Stimulated activated CD8-positive, alpha-beta memory T cell treated with anti-CD3 and anti-CD28 coated beads, Interleukin-4, amount 100 ng/mL, for 1 hour (primary cell): ENCODE measurements around the gene UNC13B.

Source experiments
- DNase-seq, 2 donors: peaks; one replicate each; pipeline ENCODE4 v3.0.0-alpha.2; 2020; ENCODE audit warnings: low read depth in 2 of 2, low spot score in 1 of 2

UNC13B gene

DNA sequence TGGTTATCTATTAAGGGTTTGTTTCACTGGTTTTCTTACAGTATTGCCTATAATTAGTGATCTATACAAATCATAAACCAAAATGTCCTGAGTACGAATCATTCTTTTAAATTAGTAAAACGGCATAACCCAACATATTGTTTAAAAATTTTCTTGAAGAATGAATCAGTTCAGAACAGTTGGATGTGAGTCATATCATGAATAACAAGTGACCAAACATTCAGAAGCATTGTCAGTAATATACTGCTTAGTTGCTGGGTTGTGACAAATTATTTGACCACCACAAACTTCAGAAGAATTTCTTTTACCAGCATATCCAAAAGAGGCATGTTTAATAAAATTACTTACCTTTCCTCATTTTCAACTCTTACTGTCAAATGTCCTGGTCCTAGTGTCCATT lies 111.2 kb downstream of the UNC13B start:
- no peak for DNase-seq

DNA sequence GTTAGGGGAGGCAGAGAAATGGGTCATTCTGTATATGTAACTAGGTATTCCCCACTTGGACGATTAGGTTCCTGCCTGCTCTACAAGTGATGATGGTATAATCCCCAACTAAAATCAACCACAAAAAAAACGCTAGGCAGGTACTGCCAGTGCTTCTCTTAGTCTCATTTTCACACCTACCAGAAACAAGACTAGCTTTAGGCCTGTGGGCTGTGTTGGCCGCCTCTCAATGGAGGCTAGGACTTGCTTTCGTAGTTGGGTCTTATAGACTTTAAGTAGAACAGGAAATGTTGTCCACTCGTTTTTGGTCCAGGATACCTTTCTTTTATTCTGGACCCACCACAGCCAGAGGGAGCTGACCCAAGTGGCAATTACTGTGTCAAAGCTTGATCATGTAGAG lies 111.8 kb downstream of the UNC13B start:
- no peak for DNase-seq

DNA sequence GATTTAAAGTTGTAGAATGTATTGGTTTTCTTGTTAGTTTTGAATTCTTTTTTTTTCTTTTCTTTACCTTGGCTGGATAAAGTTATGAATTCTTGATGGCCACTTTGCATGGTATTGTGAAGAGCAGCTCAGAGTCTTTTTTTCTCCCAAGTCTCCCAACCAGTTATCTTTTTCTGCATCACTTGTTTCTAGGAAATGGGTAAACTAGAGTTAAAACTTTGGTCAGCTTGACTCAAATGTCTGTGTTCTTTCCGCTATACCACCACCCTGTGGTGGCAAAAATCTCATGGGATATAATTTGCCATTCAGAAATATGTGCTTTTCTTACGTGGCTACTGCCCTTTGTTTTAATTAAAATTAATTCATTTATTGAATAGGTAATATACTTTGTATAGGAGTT lies 113.2 kb downstream of the UNC13B start:
- DNase-seq, result no peak

DNA sequence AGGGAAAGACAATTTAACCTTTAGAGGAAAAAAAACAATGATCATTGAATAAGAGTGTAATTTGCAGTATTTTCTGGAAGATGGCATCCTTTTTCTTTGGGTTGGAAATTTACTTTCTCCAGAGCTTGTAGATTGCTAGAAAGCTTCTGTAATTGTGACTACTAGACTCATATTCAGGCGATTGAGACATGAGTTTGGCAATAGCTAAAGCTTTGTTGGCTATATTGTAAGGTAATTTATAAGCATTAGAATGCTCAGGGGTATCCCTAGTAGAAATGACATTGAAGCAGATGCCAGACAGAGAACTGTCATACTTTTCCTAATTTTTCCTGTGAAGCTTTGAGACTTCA lies 115.3 kb downstream of the UNC13B start:
- DNase-seq, result no peak

DNA sequence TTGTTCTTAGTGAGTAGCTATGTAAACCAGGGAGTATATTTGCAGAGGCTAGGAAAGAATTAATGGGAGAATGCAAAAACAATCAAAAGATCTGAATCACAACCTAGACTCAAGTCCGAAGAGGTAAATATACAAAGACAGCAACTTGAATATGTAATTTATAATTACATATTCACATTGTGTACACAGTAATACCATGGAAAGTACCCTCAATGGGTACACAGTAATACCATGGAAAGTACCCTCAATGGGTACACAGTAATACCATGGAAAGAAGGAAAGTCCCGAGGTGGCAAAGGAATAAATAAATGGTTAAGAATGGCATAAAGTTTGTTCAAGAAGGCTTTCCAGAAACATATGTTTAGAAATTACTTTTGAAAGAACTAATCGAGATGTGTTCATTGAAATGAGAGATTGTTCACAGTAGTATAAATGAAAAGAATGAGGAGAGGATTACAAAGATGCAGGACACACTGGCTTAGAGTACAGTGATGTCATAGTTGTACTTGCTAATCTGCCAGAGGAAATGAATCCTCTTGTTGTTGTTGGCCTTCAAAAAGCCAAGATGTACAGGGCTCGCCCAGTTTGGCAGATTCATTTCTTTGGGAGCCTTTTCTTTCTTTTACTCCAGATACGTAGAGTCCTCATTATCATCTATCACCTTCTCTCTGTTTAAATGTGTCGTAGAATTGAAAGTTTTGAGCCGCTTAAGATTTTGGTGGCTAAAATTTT lies 116.0 kb downstream of the UNC13B start:
- DNase-seq, result no peak

DNA sequence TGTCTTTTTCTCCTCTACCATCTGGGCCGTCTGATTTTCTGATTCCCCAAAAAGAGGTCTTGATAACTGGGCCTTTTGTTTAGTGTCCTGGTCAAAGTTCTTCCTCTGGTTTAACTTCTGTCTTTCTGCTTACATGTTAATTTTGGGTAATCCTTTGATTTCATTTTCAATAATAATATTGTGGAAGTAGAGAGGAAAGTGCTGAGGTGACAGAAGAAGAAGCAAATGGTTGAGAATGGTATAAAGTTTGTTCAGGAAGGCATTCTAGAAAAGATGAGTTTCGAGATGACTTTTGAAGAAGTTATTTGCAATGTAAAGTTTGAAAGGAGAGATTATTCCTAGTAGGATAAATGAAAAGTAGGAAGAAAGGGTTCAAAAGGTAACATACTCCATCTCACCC lies 118.1 kb downstream of the UNC13B start:
- DNase-seq, result no peak

DNA sequence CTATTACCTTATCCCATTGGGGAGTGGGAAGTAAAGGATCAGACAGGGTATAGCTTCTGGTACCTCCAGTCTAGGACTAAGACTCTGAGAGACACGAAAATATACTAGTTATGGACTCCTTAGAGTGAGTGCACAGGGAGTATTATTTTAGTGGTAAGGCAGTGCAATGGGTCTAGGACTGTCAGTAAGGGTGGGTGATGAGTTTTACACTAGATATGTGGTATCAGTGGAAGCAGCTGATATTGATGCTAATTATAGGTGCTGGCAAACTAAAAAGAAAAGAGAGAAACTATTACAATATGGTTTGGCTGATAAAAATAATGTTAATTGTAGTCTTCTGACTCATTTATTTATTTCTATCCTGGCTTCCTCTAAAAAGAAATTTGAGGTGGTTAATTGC lies 118.6 kb downstream of the UNC13B start:
- DNase-seq, result no peak

DNA sequence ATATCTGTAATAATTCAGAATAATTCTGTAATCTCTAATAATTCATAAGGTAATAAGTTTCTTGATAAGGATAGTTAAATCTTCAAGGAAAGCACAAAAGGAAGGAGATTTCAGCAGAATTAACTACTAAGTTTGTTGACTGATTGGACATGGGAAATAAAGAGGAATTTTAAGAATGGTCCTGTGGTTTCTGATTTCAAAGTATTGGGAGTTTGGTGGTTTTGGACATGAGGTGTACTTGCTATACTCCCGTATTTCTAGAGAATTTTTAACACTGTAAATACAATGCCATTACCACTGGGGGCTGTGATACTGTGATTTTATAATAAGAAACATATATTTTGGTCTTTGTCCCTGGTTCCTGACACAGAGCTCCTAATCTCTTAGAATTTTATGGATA lies 123.9 kb downstream of the UNC13B start:
- no peak for DNase-seq

DNA sequence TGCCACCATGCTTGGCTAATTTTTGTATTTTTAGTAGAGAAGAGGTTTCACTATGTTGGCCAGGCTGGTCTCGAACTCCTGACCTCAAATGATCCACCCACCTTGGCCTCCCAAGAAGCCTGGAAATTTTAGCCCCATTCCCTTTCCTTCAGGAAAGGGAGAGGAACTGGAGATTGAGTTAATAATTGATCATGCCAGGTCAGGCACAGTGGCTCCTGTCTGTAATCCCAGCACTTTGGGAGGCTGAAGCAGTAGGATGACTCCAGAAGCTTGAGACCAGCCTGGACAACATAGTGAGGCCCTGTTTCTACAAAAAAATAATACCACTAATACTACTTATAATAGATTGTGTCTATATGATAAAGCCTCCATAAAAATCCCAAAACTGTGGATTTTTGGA lies 124.6 kb downstream of the UNC13B start:
- DNase-seq, result no peak

DNA sequence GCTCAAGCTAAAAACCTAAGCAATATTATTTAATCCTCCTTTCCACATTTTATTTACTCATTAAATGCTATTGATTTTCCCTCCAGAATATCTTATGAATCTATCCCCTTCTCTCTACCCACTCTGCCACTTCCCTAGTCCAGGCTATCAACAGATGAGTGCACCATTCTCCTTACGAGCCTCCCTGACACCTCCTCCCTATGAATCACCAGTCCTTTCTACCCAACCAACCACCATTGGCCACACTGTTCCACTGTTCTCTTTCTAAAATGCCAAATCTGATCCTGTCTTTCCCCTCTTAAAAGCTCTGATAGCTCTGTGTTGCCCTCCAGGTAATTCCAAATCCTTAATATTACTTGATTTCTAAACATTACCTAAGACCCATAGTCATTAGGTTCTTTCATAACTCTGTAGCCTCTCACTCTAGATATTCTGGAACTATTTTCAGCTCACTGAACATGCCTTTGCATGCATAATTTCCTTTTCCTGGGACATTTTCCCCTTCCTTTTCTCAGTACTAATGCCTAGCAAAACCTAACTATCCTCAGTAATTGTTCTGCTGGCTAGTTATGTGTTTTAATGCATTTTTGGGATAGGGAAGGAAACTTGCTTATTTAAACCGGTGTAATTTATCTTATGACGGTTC lies 126.3 kb downstream of the UNC13B start:
- DNase-seq, result no peak

DNA sequence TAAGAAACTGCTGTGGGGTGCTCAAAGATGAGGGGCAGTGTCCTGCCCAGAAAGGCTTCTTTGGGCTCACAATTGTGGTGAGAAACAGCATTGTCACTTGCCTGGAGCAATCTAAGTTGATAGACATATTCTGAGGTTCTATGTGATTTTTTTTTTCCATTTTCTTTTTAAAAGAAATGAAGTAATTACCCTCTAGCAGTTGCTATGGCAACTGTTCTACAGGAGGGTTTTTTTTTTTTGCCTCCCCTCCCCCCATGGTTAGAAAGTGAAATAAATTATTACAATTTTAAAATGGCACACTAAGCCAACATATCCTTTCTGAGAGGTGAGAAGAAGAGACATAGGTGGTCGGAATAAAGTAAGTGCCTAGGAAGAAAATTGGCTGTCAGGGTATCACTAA lies 127.0 kb downstream of the UNC13B start:
- no peak for DNase-seq

DNA sequence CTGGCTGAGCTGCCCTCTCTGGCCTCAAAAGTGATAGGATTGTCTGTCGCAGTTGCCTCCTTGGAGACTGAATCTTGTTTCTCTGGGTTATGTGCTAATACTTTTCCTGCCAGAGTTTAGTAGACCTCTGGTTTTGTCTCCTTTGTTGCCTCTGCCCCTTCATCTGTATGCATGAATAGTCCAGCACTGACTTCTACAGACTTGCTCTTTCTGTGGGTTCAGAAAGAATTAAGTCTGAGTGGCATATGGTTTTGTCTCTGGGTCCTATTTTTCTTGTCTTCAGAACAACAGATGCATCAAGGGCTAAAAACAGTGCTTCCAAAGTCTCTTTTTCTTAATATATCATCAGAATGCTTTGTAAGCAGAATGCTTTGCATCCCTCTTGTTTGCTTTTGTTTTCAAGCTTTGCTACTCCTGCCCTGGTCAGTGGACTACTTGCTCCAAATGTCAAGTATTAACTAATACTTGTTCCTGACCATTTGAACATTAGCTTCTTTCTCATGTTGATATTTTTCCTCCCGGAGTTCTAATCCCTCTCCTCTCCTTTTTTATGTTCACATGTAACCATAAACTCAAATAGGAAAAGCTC lies 131.7 kb downstream of the UNC13B start:
- DNase-seq, result no peak

DNA sequence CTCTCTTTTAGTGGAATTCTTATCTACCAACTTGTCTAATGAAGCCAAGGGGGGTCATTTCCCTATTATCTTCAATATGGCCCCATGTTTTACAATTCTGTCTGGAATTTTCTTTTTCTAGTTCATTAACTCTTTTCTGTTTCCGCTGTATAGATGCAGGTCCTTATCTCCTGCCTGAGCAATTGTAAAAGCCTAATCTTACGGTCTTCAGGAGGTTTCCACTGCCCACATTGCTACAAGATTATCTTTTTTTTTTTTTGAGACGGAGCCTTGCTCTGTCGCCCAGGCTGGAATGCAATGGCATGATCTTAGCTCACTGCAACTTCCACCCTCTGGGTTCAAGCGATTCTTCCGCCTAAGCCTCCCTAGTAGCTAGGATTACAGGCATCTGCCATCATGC lies 132.3 kb downstream of the UNC13B start:
- DNase-seq, result no peak

DNA sequence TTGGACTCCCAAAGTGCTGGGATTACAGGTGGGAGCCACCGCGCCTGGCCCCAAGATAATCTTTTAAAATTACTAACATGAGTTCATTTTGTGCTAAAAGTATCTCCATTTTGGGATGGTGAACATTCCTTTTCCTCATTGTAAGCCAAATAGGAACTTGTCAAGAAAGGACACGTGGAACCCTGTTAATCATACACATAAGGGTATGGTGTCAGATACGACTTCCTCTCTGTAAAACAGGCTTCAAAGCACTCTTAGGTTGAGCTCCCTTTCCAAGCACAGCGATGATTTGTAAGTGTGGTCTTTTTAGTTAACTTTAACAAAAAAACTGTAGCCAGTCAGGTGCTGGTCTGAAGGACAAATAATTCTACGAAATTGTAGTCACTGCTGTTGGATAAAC lies 132.7 kb downstream of the UNC13B start:
- no peak for DNase-seq

DNA sequence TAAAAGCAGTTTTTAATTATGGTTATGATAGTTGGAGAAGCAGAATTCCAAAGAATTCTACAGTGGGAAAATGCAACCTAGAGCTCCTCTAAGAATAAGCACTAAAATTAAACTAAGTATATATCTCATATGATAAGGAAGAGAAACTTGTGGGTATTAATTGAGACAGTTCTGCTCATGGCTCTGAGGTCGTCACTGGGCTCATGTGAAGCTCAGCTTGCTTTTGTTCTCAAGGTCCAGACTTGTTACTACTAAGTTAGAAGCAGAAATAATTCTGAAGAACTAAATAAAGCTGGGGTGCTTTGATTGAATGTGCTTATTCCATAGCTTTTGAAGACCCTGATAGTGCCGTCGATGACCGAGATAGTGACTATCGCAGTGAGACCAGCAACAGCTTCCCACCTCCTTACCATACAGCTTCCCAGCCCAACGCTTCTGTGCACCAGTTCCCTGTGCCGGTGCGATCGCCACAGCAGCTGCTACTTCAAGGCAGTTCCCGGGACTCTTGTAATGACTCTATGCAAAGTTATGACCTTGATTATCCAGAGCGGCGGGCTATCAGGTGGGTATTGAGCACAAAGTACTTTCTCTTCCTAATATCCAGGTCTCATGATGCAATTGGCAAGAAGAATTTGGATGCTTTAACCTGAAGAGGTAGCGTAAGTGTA lies 133.7 kb downstream of the UNC13B start:
- DNase-seq, result no peak

DNA sequence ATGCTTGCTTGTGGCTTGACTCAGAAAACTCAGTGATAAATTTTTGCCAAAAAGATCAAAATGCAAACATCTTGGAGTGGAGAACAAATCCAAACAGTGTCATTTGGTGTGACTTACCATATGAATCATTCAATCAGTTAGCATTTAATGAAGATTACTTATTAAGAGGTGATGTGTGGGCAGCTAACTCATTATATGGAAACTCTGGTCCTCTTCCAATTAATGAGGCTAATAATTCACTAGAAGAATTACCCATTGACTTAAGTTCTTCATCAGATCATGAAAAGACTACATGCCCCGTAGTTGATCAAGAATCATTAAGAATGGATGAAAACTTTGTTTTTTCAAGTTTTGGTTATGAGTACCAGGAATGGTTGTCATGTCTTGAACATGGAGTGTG lies 141.8 kb downstream of the UNC13B start:
- DNase-seq, result no peak

DNA sequence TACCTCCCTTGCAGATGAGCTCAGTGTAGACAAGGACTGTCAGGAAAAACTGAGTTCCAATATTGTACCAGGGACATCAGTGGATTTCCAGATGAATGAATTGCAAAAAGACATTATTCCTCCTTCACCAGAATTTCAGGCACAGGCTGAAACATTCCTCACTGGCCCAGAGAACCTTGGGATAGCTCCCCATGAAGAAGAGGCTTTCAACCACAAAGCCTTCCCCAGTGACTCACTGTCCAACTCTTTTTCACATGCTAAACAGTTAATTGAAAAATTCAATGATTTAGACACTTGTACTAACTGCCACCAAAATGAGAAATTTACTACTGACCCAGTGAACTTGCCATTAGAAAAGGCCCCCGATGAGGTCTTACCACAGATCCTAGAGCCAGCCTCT lies 144.5 kb downstream of the UNC13B start:
- no peak for DNase-seq

DNA sequence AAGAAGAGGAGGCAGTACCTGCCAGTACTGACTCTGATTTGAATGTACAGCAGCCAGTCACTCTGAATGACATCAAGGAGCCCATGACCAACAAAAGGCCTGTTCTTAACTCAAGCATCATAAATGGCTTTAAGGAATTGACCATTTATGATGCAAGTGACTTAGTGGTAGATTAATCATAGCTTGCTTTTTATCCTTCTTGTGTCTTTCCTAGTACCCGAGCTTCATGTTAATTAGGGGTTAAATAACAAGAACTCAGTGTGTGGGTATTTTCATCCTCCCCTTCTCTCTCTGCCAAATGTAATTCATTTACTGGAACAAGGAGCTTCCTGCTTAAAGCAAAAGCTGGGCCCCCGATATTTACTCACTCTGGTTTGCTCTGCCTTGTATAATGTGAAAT lies 146.5 kb downstream of the UNC13B start:
- DNase-seq, result no peak

DNA sequence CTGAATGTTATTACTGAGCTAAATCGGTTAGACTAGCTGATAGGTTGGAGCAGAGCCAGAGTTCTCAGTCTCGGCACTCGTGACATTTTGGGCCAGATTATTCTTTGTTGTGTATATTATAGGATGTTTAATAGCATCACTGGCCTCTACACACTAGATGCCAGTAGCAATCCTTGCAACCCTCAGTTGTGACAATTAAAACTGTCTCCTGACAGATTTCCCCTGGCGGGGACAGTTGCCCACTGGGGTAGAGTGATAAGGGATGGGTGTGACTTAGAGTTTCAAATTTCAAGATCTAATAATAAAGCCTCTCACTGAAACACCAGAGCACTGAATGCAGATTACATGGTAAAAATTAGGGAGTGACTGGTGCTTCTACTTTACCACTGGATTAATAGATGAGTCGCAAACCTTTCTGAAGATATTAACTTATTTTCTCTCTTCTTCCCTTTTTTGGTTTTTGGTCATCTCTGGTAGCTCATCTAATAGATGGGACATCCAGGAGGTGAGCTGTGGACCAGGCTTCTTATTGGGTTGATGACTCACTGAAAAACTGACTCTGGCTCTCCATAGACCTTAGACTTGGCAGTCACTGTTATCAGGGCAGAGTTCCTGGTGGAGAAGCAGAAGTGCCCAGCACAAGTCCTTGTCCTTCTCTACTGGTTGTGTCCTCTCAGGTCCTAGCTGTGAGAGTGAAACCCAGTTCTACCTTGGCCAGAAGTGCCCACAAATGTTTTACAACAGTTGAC lies 150.3 kb downstream of the UNC13B start:
- no peak for DNase-seq

DNA sequence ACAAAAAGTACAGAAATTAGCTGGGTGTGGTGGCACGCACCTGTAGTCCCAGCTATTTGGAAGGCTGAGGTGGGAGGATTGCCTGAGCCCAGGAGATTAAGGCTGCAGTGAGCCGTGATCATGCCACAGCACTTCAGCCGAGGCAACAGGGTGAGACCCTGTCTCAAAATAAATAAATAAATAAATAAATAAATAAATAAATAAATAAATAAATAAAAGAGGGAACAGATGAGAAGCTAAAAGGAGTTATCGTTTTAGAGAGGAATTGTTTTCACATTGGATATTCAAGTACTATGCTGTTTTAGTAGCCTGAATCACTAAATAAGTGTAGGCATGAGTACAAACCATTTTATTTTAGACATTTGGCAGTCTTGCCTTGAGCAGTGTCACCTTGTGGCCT lies 151.7 kb downstream of the UNC13B start:
- DNase-seq, result no peak

DNA sequence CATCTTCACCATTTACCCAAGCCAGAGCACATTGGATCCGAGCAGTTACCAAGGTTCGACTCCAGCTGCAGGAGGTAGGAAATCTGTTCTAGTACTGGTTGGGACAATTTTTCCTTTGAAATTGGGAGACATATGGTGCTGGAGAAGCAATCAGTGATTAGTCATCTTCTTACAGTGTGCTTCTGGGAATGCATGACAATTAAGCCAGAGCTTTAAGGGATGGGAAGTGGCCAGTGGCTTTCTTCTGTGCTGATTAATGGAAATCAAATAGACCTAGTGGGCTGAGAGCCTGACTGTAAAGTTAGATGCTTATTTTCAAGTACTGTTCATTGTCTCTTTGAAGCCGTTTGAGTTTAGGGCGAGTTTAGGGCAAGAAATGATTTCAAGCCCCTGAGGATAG lies 152.1 kb downstream of the UNC13B start:
- no peak for DNase-seq

DNA sequence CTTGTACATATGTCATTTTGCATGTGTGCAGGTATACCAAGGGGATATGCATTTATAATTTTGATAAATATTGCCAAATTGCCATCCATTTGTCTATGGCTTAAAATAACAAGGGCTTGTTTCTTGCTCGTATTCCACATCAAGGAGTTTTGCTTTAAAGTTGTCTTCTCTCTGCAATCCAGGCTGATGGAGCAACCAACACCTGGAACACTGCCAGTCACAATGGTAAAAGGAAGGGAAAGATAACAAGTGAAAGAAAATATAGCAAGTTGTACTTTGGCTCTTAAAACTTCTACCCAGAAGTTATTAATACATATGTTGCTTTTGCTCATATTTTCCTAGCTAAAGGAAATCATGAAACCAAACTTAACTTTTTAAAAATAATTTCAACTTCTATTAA lies 156.9 kb downstream of the UNC13B start:
- DNase-seq, result no peak
